H9 (cell line): ENCODE data around the gene PDE6G. TPM values are rescaled to one million over a fixed set of nuclear protein-coding genes. Genes with fewer than 3 reads are reported as not detected.

Experiments used
- DNase-seq: peaks from one replicate; pipeline ENCODE4 v3.0.0-alpha.2; 2017
- H2AFZ ChIP-seq: one replicate; pipeline ENCODE4 v1.6.1; 2013; ENCODE audit warnings: mild to moderate bottlenecking, low read length, control low read depth, moderate library complexity
- H2AK5ac ChIP-seq: 2 replicates; pipeline ENCODE4 v1.6.1; 2013; ENCODE audit warnings: low read length, control low read depth, mixed read lengths; ENCODE audit not compliant: insufficient read length
- H2BK120ac ChIP-seq: one replicate; pipeline ENCODE4 v1.6.1; 2013; ENCODE audit warnings: low read depth, mild to moderate bottlenecking, low read length, control low read depth, inconsistent platforms; ENCODE audit not compliant: poor library complexity, severe bottlenecking
- H2BK12ac ChIP-seq: 2 replicates; pipeline ENCODE4 v1.6.1; 2013; ENCODE audit warnings: low read length, control low read depth, mixed read lengths, low read depth; ENCODE audit not compliant: insufficient read length
- H2BK15ac ChIP-seq: 2 replicates; pipeline ENCODE4 v1.6.1; 2013; ENCODE audit warnings: low read depth, low read length, control low read depth
- H2BK20ac ChIP-seq: one replicate; pipeline ENCODE4 v1.6.1; 2013; ENCODE audit warnings: low read depth, mild to moderate bottlenecking, low read length, control low read depth, inconsistent platforms; ENCODE audit not compliant: poor library complexity, severe bottlenecking
- H2BK5ac ChIP-seq: 2 replicates; pipeline ENCODE4 v1.6.1; 2013; ENCODE audit warnings: low read length, control low read depth, mixed read lengths; ENCODE audit not compliant: insufficient read length
- H3K14ac ChIP-seq: 2 replicates; pipeline ENCODE4 v1.6.1; 2013; ENCODE audit warnings: low read length, control low read depth; ENCODE audit not compliant: insufficient read depth
- H3K18ac ChIP-seq: 2 replicates; pipeline ENCODE4 v1.6.1; 2013; ENCODE audit warnings: low read depth, mild to moderate bottlenecking, mixed read lengths, low read length, control low read depth; ENCODE audit not compliant: insufficient read length
- H3K23ac ChIP-seq: 2 replicates; pipeline ENCODE4 v1.6.1; 2013; ENCODE audit warnings: low read length, control low read depth, mixed read lengths, low read depth; ENCODE audit not compliant: insufficient read length
- H3K23me2 ChIP-seq: 2 replicates; pipeline ENCODE4 v1.6.1; 2013; ENCODE audit warnings: low read depth, mild to moderate bottlenecking, mixed read lengths, low read length, control low read depth; ENCODE audit not compliant: insufficient read length, poor library complexity, severe bottlenecking
- H3K27ac ChIP-seq: 2 replicates; pipeline ENCODE4 v1.5.1; 2013; ENCODE audit warnings: low read length, control low read depth, mixed read lengths, low read depth; ENCODE audit not compliant: insufficient read length
- H3K27me3 ChIP-seq: 2 replicates; pipeline ENCODE4 v1.6.1; 2013; ENCODE audit warnings: low read length, control low read depth, inconsistent platforms; ENCODE audit not compliant: insufficient read depth
- H3K4ac ChIP-seq: 2 replicates; pipeline ENCODE4 v1.6.1; 2013; ENCODE audit warnings: low read depth, mild to moderate bottlenecking, control low read depth, inconsistent platforms, low read length, moderate library complexity
- H3K4me1 ChIP-seq: 2 replicates; pipeline ENCODE4 v1.6.1; 2013; ENCODE audit warnings: low read length, control low read depth, inconsistent platforms; ENCODE audit not compliant: insufficient read depth
- H3K4me2 ChIP-seq: 2 replicates; pipeline ENCODE4 v1.6.1; 2013; ENCODE audit warnings: low read length, control low read depth, mixed read lengths; ENCODE audit not compliant: insufficient read length, insufficient read depth
- H3K56ac ChIP-seq: 2 replicates; pipeline ENCODE4 v1.6.1; 2013; ENCODE audit warnings: low read depth, mild to moderate bottlenecking, mixed read lengths, low read length, control low read depth; ENCODE audit not compliant: insufficient read length
- H3K79me1 ChIP-seq: 2 replicates; pipeline ENCODE4 v1.6.1; 2013; ENCODE audit warnings: low read depth, mild to moderate bottlenecking, moderate library complexity, low read length, control low read depth, inconsistent platforms; ENCODE audit not compliant: insufficient read depth, poor library complexity, severe bottlenecking
- H3K79me2 ChIP-seq: 2 replicates; pipeline ENCODE4 v1.6.1; 2013; ENCODE audit warnings: low read length, control low read depth, inconsistent platforms; ENCODE audit not compliant: insufficient read depth
- H3K9ac ChIP-seq: 2 replicates; pipeline ENCODE4 v1.6.1; 2013; ENCODE audit warnings: low read length, control low read depth, mixed read lengths; ENCODE audit not compliant: insufficient read length; ENCODE audit errors: extremely low read depth
- H3K9me3 ChIP-seq: one replicate; pipeline ENCODE4 v1.6.1; 2013; ENCODE audit warnings: low read depth, low read length, inconsistent platforms; ENCODE audit not compliant: control insufficient read depth
- H3T11ph ChIP-seq: one replicate; pipeline ENCODE4 v1.6.1; 2013; ENCODE audit warnings: mild to moderate bottlenecking, low read length, control low read depth, inconsistent platforms
- H4K20me1 ChIP-seq: one replicate; pipeline ENCODE4 v1.6.1; 2013; ENCODE audit not compliant: control insufficient read depth, insufficient read length, insufficient read depth
- H4K5ac ChIP-seq: 2 replicates; pipeline ENCODE4 v1.6.1; 2013; ENCODE audit warnings: low read depth, mild to moderate bottlenecking, mixed read lengths, low read length, control low read depth; ENCODE audit not compliant: insufficient read length
- H4K8ac ChIP-seq: replicated peaks from 2 replicates; pipeline ENCODE4 v1.6.1; 2013; ENCODE audit warnings: low read length, control low read depth, mixed read lengths, low read depth; ENCODE audit not compliant: insufficient read length
- H4K91ac ChIP-seq: 2 replicates; pipeline ENCODE4 v1.6.1; 2013; ENCODE audit warnings: low read depth, mild to moderate bottlenecking, moderate library complexity, mixed read lengths, low read length, control low read depth; ENCODE audit not compliant: insufficient read length
- H3K27ac Mint-ChIP-seq, 3 experiments: 2 replicates in 2 of 3; 3 replicates in 1 of 3; pipeline ENCODE4 v1.8.0; 2020 to 2021; ENCODE audit warnings: mixed read lengths in 3 of 3, mild to moderate bottlenecking in 1 of 3, moderate library complexity in 1 of 3
- H3K27me3 Mint-ChIP-seq: 2 replicates; pipeline ENCODE4 v1.8.0; 2021; ENCODE audit warnings: low read depth, mild to moderate bottlenecking, moderate library complexity, mixed read lengths
- H3K36me3 Mint-ChIP-seq, 3 experiments: 2 replicates in 2 of 3; 3 replicates in 1 of 3; pipeline ENCODE4 v1.8.0; 2020 to 2021; ENCODE audit warnings: low read depth in 3 of 3, mixed read lengths in 3 of 3; ENCODE audit not compliant: insufficient read depth in 1 of 3
- H3K4me1 Mint-ChIP-seq, 2 experiments: 2 replicates each; pipeline ENCODE4 v1.8.0; 2020; ENCODE audit warnings: mixed read lengths in 2 of 2
- H3K4me3 Mint-ChIP-seq, 2 experiments: 2 replicates in 1 of 2; 3 replicates in 1 of 2; pipeline ENCODE4 v1.8.0; 2020 to 2021; ENCODE audit warnings: mild to moderate bottlenecking in 2 of 2, mixed read lengths in 2 of 2, moderate library complexity in 1 of 2
- H3K9me3 Mint-ChIP-seq, 2 experiments: 2 replicates in 1 of 2; 3 replicates in 1 of 2; pipeline ENCODE4 v1.8.0; 2020; ENCODE audit warnings: mild to moderate bottlenecking in 2 of 2, mixed read lengths in 2 of 2, moderate library complexity in 1 of 2
- CTCF ChIP-seq: fragments of 200-600 bp; sonication (generic); conservative IDR thresholded peaks from 3 replicates; pipeline ENCODE4 v1.8.0; 2021; ENCODE audit warnings: antibody characterized with exemption, mild to moderate bottlenecking
- WGBS: extraction: QIAGEN DNeasy Blood & Tissue Kit; methylation state at CpG from one replicate; pipeline ENCODE4 v1.1.7; 2013; ENCODE audit warnings: missing lambda C conversion rate, low lambda C conversion rate, mixed read lengths; ENCODE audit not compliant: insufficient read length; ENCODE audit errors: extremely low coverage; 5-methylcytosine and 5-hydroxymethylcytosine counted together
- total RNA-seq: library from RNA; stranded (reverse); gene quantifications from 2 replicates; pipeline ENCODE4 v1.2.1, GENCODE V29; 2021

The PDE6G gene
- total RNA-seq, 1 experiment from 2014 or later: 5.7 TPM

- Histone ChIP-seq H2BK12ac (no peak overlapping the region), H4K5ac (no peak overlapping the region), H2BK15ac (no peak overlapping the region), H3K23ac (no peak overlapping the region), H2AFZ (no peak overlapping the region), H3K9ac (no peak overlapping the region), H3K14ac (no peak overlapping the region), H2BK120ac (no peak overlapping the region), H4K8ac (no peak overlapping the region), H2BK20ac (no peak overlapping the region), H3K27ac (no peak overlapping the region), H3K4me2 (no peak overlapping the region), H3K79me2 (no peaks in the 10 kb centered on the region), H3K9me3 (no peaks in the 10 kb centered on the region), H2BK5ac (no peak overlapping the region), H3T11ph (no peak overlapping the region), H3K56ac (no peak overlapping the region), H3K4ac (no peak overlapping the region), H3K27me3 (no peaks in the 10 kb centered on the region), H4K91ac (no peak overlapping the region), H3K79me1 (no peaks in the 10 kb centered on the region), H3K4me1 (peaks cover 3% of the 10 kb centered on the region; the same call in 1 of the 2 replicates), H4K20me1 (no peaks in the 10 kb centered on the region), H2AK5ac (no peak overlapping the region), H3K23me2 (peaks cover 4% of the 10 kb centered on the region), H3K18ac (no peak overlapping the region)
- Mint-ChIP-seq H3K4me3 (no peak overlapping the region), H3K27ac (no peak overlapping the region), H3K9me3 (no peaks in the 10 kb centered on the region; a peak in 1 of 5 replicates), H3K4me1 (peaks cover 10 to 17% of the 10 kb centered on the region in 2 experiments), H3K27me3 (peaks cover 2% of the 10 kb centered on the region; the same call in 1 of the 2 replicates), H3K36me3 (no peaks in the 10 kb centered on the region)
- TF ChIP-seq CTCF: no peak
- no peak for DNase-seq
- WGBS: no CpG with 5 or more reads among the region's 18 CpGs
These were observed 794 bp downstream of the PDE6G start for GRCh38 chr17:81655378-81656117.
